Measurements from ENCODE around the gene CFAP57.

DNA sequence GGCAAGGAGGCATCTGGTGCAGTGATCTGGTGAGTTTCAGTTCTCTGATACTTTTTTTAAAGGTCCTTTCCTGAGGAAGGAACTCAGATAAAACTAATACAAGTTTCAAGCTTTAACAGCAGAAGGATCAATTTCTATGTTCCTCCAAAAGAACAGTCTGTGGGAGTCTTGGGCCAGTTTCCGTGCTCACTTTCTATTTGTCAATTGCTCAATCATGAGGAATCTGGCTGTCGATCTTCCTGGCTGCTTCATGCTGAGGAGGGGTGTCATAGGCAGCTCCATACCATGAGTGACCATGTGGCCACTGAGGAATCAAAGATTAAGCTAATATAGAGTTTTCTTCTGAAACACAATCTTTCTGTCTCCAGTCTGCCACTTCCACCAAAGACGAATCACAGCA is 86.2 kb downstream of the CFAP57 start:
- TF ChIP-seq, protein P1, sequence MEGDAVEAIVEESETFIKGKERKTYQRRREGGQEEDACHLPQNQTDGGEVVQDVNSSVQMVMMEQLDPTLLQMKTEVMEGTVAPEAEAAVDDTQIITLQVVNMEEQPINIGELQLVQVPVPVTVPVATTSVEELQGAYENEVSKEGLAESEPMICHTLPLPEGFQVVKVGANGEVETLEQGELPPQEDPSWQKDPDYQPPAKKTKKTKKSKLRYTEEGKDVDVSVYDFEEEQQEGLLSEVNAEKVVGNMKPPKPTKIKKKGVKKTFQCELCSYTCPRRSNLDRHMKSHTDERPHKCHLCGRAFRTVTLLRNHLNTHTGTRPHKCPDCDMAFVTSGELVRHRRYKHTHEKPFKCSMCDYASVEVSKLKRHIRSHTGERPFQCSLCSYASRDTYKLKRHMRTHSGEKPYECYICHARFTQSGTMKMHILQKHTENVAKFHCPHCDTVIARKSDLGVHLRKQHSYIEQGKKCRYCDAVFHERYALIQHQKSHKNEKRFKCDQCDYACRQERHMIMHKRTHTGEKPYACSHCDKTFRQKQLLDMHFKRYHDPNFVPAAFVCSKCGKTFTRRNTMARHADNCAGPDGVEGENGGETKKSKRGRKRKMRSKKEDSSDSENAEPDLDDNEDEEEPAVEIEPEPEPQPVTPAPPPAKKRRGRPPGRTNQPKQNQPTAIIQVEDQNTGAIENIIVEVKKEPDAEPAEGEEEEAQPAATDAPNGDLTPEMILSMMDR (IDR thresholded peaks at IDR 0.05): no peak
- no peak for TF ChIP-seq SMC3 (IDR thresholded peaks at IDR 0.05)
- TF ChIP-seq MYC (IDR thresholded peaks at IDR 0.05; ENCODE audit: borderline replicate concordance, low read length): no peak
- no peak for TF ChIP-seq EP300 (IDR thresholded peaks at IDR 0.05)
- TF ChIP-seq MAZ (IDR thresholded peaks at IDR 0.05; ENCODE audit: borderline replicate concordance, low read depth, low read length): no peak
- no peak for TF ChIP-seq RAD21 (conservative IDR thresholded peaks at IDR 0.05 in 1 of 2, IDR thresholded peaks at IDR 0.05 in 1 of 2)
- TF ChIP-seq POLR2A (IDR thresholded peaks at IDR 0.05; ENCODE audit: low read length): no peak
- TF ChIP-seq FOSL2 (IDR thresholded peaks at IDR 0.05): no peak
- no peak for TF ChIP-seq FOSL2 (CRISPR knock-in tag; IDR thresholded peaks at IDR 0.05)
- TF ChIP-seq, protein P2, sequence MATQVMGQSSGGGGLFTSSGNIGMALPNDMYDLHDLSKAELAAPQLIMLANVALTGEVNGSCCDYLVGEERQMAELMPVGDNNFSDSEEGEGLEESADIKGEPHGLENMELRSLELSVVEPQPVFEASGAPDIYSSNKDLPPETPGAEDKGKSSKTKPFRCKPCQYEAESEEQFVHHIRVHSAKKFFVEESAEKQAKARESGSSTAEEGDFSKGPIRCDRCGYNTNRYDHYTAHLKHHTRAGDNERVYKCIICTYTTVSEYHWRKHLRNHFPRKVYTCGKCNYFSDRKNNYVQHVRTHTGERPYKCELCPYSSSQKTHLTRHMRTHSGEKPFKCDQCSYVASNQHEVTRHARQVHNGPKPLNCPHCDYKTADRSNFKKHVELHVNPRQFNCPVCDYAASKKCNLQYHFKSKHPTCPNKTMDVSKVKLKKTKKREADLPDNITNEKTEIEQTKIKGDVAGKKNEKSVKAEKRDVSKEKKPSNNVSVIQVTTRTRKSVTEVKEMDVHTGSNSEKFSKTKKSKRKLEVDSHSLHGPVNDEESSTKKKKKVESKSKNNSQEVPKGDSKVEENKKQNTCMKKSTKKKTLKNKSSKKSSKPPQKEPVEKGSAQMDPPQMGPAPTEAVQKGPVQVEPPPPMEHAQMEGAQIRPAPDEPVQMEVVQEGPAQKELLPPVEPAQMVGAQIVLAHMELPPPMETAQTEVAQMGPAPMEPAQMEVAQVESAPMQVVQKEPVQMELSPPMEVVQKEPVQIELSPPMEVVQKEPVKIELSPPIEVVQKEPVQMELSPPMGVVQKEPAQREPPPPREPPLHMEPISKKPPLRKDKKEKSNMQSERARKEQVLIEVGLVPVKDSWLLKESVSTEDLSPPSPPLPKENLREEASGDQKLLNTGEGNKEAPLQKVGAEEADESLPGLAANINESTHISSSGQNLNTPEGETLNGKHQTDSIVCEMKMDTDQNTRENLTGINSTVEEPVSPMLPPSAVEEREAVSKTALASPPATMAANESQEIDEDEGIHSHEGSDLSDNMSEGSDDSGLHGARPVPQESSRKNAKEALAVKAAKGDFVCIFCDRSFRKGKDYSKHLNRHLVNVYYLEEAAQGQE (IDR thresholded peaks at IDR 0.05): no peak
- TF ChIP-seq HDAC2 (IDR thresholded peaks at IDR 0.05): no peak
- TF ChIP-seq, protein P3, sequence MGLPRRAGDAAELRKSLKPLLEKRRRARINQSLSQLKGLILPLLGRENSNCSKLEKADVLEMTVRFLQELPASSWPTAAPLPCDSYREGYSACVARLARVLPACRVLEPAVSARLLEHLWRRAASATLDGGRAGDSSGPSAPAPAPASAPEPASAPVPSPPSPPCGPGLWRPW (IDR thresholded peaks at IDR 0.05): no peak
- no peak for TF ChIP-seq KDM5A (IDR thresholded peaks at IDR 0.05)
